Skeletal muscle tissue (tissue), 4 donors: ENCODE results near the gene TXN2. TPM values are rescaled to one million over a fixed set of nuclear protein-coding genes. Genes with fewer than 3 reads are reported as not detected.

ENCODE experiments used
- H3K27ac ChIP-seq: one replicate; pipeline ENCODE4 v1.7.0; 2013; ENCODE audit warnings: mild to moderate bottlenecking, low read depth, low read length, inconsistent platforms
- H3K27me3 ChIP-seq, 3 donors: one replicate each; pipeline ENCODE4 v1.7.0; 2013; ENCODE audit warnings: low read length in 3 of 3; ENCODE audit not compliant: control insufficient read depth in 3 of 3, insufficient read depth in 3 of 3
- H3K36me3 ChIP-seq, 3 donors: one replicate each; pipeline ENCODE4 v1.7.0; 2013; ENCODE audit warnings: low read length in 3 of 3; ENCODE audit not compliant: control insufficient read depth in 3 of 3, insufficient read depth in 3 of 3
- H3K4me1 ChIP-seq, 3 donors: one replicate each; pipeline ENCODE4 v1.7.0; 2013; ENCODE audit warnings: low read length in 3 of 3, mild to moderate bottlenecking in 3 of 3; ENCODE audit not compliant: control insufficient read depth in 3 of 3, insufficient read depth in 3 of 3
- H3K4me3 ChIP-seq, 3 donors: one replicate each; pipeline ENCODE4 v1.7.0; 2013; ENCODE audit warnings: low read length in 3 of 3
- H3K9ac ChIP-seq, 3 donors: one replicate each; pipeline ENCODE4 v1.7.0; 2013; ENCODE audit warnings: low read length in 3 of 3, mild to moderate bottlenecking in 3 of 3, moderate library complexity in 2 of 3, low read depth in 1 of 3
- H3K9me3 ChIP-seq, 3 donors: one replicate each; pipeline ENCODE4 v1.7.0; 2013; ENCODE audit warnings: low read length in 3 of 3; ENCODE audit not compliant: control insufficient read depth in 3 of 3
- total RNA-seq: library from RNA; depleted of rRNA; stranded (reverse); fragments of >200 nt; gene quantifications from one replicate; pipeline ENCODE4 v1.2.3, GENCODE V29; 2014
- donor health status: Osteomylitis.

Gene TXN2
- total RNA-seq, 1 donor from 2014 or later: 19.3 TPM

DNA sequence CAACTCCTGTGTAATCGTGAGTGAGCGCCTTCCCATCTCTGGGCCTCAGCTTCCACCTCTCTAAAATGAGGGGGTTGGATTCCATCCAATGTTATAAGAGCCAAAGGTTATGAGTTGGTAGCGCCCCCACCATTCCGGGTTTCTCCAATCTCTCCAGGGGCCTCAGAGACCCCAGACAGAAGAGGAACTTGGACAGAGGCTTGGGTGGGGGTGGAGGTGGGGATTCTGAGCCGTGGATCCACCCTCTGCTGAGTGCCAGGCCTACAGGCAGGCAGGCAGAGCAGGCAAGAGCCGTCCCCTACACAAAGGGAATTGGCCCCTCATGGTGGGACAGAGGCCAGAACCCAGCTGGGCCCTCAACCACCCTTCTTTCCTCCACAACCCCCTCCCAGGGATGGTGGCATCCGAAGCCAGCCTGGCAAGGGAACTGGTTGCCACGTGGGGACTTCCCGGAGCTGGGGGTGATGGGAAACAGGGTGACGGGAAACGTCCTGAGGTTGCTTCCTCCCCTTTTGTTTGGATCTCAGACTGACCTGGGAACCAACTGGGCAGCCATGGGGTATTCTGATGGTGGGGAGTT is 31.8 kb downstream of the TXN2 start:
- Histone ChIP-seq H3K27ac (peak overlapping the region; percentile 60), H3K4me1 (peaks cover 11 to 33% (median 29%) of the 10 kb centered on the region in 3 donors), H3K27me3 (no peaks in the 10 kb centered on the region), H3K4me3 (no peak overlapping the region), H3K36me3 (no peaks in the 10 kb centered on the region), H3K9ac (peak overlapping the region in 1 of 3 donors; percentile 14), H3K9me3 (no peaks in the 10 kb centered on the region)

DNA sequence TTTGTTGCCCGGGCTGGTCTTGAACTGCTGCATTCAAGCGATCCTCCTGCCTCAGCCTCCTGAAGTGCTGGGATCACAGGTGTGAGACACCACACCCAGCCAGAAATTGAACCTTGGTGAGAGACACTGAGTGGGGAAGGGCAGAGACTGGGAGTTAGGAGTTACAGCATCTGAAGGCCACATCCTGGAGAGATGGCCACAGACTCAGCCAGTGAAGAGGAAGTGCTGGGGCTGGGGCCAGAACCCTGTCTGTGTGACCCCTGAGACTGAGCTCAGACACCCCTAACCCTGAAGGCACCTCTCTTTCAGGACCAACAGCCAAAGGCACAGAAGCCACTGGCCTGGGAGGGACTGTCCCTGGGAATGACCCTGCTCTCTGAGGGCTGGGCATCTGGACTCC is 33.8 kb downstream of the TXN2 start:
- Histone ChIP-seq H3K4me3 (no peak overlapping the region), H3K27me3 (no peaks in the 10 kb centered on the region), H3K9me3 (no peaks in the 10 kb centered on the region), H3K9ac (no peak overlapping the region), H3K36me3 (no peaks in the 10 kb centered on the region), H3K4me1 (peaks cover 11 to 26% (median 26%) of the 10 kb centered on the region in 3 donors), H3K27ac (no peak overlapping the region)

DNA sequence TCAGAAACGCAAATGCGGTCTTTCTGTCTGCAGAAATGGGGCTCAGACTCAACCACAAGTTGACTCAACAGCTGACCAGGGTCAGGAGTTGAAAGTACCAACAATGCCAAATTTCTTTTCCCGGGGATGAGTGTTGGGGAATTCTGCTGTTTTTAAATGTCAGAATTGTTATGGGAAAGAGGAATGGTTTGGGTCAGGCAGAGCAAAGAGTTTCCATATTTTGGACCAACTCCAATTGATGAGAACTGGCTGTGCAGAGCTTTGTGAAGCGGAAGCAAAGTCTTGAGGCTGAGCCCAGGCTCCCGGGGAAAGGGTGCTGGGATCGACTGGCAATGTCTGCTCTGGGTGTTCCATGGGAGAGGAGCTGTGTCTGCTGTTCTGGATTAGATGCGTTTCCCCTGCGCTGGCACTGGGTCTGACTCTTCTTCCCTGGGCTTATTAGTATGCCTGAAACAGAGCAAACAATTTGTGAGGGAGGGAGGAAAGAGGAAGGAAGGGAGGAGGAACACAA is 36.2 kb downstream of the TXN2 start:
- no peaks in the 10 kb centered on the region for H3K9me3 ChIP-seq
- H3K27ac ChIP-seq: peak overlapping the region; percentile 60
- H3K4me3 ChIP-seq: no peak overlapping the region
- no peaks in the 10 kb centered on the region for H3K27me3 ChIP-seq
- H3K9ac ChIP-seq: no peak overlapping the region
- peaks cover 0 to 13% (median 12%) of the 10 kb centered on the region in 3 donors for H3K4me1 ChIP-seq
- no peaks in the 10 kb centered on the region for H3K36me3 ChIP-seq

DNA sequence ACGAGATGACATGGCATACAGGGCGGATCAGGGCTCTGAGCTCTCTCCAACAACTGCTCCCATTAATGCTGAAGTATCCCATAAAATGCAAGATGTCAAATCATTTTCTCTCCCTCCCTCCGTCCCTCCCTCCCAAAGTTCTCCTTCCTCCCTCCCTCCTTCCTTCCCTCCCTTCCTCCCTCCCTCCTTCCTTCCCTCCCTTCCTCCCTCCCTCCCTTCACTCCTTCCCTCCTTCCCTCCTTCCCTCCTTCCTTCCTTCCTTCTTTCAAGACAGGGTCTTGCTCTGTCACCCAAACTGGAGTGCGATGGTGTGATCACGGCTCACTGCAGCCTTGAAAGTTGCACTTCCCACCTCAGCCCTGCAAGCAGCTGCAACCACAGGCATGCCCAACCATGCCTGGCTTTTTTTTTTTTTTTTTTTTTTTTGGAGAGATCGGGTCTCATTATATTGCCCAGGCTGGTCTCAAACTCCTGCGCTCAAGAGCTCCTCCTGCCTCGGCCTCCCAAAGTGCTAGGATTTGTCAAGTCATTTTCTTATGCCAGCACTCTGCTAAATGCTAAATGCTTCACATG is 38.2 kb downstream of the TXN2 start:
- no peak overlapping the region for H3K9ac ChIP-seq
- no peak overlapping the region for H3K27ac ChIP-seq
- H3K4me3 ChIP-seq: no peak overlapping the region
- H3K9me3 ChIP-seq: no peaks in the 10 kb centered on the region
- no peaks in the 10 kb centered on the region for H3K36me3 ChIP-seq
- H3K4me1 ChIP-seq: peaks cover 0 to 8% (median 6%) of the 10 kb centered on the region in 3 donors
- H3K27me3 ChIP-seq: no peaks in the 10 kb centered on the region

DNA sequence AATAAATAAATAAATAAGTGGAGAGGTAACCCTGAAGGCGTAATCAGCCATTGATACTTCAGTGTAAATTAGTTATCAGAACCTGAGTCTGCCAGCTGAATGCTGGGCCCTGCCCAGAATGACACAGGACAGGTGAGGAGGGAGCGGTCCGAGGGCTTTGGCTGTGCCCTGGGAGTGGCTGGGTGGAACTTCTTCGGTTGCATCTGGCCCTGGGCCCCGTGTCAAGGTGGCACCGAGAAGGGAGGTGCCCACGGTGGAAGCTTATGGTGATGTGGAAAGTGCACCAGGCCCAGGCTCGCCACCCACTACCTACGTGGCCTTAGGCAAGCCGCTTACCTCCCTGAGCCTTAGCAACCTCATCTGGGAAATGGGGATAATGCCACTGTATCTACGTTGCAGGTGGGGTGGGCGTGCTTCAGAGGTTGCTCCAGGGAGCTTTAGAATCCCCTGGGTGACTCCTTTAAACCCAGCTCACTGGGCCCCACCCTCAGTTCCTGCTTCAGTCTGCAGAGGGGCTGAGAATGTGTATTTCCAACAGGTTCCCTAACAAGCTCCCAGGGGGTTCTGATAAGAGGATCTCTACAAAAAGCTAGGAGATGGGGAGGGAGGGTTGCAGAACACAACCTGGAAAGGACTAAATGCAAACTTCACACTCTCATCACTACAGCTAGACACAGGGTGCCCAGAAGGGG is 38.8 kb downstream of the TXN2 start:
- Histone ChIP-seq H3K9ac (no peak overlapping the region), H3K27ac (no peak overlapping the region), H3K4me3 (no peak overlapping the region), H3K36me3 (no peaks in the 10 kb centered on the region), H3K9me3 (no peaks in the 10 kb centered on the region), H3K27me3 (no peaks in the 10 kb centered on the region), H3K4me1 (peaks cover 0 to 6% (median 5%) of the 10 kb centered on the region in 3 donors)

DNA sequence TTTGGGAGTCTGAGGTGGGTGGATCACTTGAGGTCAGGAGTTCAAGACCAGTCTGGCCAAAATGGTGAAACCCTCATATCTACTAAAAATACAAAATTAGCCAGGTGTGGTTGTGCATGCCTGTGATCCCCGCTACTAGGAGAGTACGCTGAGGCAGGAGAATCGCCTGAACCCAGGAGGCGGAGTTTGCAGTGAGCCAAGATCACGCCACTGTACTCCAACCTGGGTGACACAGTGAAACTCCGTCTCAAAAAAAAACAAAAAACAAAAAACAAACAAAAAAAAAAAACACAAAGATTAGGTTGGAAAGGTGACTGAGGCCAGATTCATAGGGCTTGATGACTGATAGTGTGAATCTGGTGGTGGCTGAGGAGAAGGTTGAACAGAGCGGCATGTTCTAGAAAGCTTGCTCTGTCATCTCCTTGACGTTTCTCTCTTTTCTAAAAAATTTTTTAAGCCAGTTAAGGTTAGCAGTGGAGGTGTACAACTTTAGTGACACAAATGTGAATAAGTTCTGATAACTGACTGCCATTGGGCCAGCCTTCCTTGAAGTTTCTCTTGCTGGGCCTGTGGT is 40.9 kb downstream of the TXN2 start:
- H3K36me3 ChIP-seq: no peaks in the 10 kb centered on the region
- no peak overlapping the region for H3K4me3 ChIP-seq
- no peaks in the 10 kb centered on the region for H3K27me3 ChIP-seq
- H3K4me1 ChIP-seq: peaks cover 0 to 5% (median 3%) of the 10 kb centered on the region in 3 donors
- peak overlapping the region; percentile 38 for H3K27ac ChIP-seq
- H3K9me3 ChIP-seq: no peaks in the 10 kb centered on the region
- H3K9ac ChIP-seq: no peak overlapping the region

DNA sequence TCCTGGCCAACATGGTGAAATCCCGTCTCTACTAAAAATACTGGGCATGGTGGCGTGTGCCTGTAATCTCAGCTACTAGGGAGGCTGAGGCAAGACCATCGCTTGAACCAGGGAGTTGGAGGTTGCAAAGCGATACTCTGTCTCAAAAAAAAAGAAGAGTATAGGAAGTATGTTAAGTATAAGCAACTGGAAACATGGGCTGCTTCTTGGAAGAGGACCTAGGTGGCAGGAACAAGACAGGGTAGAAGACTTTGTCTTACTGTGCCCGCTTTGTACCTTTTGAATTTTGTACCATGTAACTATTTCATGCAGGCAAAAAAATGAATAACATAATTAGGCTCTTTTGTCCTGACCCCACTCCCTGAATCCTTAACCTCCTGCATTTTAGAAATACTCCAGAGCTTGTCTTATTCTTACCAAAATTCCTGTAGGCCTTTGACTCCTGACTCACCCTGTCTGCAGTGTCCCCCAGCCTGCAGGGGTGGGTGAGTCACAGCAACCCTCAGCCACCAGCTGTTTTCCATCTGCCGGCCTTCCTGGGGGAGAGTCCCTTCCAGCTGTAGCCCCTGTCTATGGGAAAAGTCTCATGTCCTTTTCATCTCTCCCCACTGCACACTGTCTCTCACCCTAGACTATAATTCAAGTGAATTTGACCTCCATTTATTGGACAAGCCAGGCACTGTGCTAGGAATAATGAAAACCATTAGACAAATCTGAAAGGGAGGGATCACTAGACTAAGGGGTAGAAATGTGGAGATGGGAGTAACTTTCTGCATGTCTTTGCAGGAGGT is 41.8 kb downstream of the TXN2 start:
- Histone ChIP-seq H3K4me3 (no peak overlapping the region), H3K9ac (no peak overlapping the region), H3K27me3 (no peaks in the 10 kb centered on the region), H3K27ac (peak overlapping the region; percentile 44), H3K4me1 (peaks cover 0 to 3% (median 3%) of the 10 kb centered on the region in 3 donors), H3K36me3 (no peaks in the 10 kb centered on the region), H3K9me3 (no peaks in the 10 kb centered on the region)

DNA sequence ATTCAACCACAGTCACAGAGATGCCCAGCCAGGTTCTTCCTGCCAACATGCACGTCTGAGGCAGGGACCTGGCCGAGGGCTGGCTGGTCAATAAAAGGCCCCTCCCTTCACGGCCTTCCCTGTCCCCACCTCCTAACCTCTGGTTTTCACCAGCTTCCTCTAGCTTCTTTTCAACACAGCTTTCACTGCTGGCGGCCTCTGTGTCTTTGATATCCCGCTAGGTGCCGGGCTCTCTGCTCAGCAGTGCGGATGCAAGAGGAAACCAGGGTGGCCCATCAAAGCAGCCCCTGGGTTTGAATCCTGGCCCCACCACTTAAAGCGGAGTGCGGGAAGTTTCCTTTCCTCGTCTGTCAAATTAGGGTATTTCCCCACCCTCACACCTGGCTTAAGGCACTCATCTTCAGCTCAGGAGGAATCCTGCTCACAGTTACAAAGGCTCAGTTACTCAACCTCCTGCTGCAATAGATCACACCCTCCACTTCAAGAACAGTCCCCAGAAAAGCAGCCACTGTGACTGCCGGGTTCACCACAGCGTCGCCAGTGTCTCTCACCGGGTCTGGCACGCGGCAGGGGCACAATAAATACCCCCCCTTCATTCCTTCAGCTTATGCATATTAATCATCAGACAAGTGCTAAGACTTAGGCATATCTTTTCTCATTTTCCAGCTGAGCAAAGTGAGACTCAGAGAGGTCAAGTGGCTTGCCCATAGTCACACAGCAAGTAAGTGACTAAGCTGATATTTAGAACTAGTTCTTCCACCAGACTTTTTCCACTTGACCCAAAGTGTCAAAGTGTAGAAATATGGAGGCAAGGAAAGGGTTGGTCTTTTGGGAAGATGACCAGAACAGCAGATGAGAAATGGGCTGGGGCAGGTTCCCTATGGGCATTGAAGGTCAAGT is 45.7 kb downstream of the TXN2 start:
- Histone ChIP-seq H3K4me1 (peaks cover 2 to 18% (median 13%) of the 10 kb centered on the region in 3 donors), H3K27ac (no peak overlapping the region), H3K27me3 (no peaks in the 10 kb centered on the region), H3K4me3 (no peak overlapping the region), H3K9me3 (no peaks in the 10 kb centered on the region), H3K9ac (no peak overlapping the region), H3K36me3 (no peaks in the 10 kb centered on the region)
